Measurements from ENCODE around the gene DIPK2B. TPM values are rescaled to one million over a fixed set of nuclear protein-coding genes. Genes with fewer than 3 reads are reported as not detected.
A peak's percentile ranks its signal among the peaks of the same experiment; 100 is the strongest.

The DIPK2B gene
- total and polyA plus RNA-seq, 2 of the 13 experiments (the other 11 are each of a cell fraction or from before 2014, with no cell fraction given): not detected

GRCh38 chrX:45172890-45173289 lies 27.8 kb downstream of the DIPK2B start:
- Histone ChIP-seq H3K27ac (ENCODE audit: extremely low read length, insufficient read depth, low read length) (no peak overlapping the region), H2AFZ (ENCODE audit: low read length) (no peak overlapping the region), H3K4me2 (ENCODE audit: low read depth, low read length) (no peak overlapping the region), H3K9ac (ENCODE audit: insufficient read depth, low read depth, low read length) (no peak overlapping the region), H3K36me3 (replicated peaks in 1 of 2; ENCODE audit: control insufficient read depth in 1 of 2, insufficient read depth in 2 of 2, low read length in 2 of 2) (no peaks in the 10 kb centered on the region), H3K9me3 (ENCODE audit: low read length) (no peaks in the 10 kb centered on the region), H3K4me3 (replicated peaks in 1 of 3; ENCODE audit: insufficient read depth in 1 of 3, low read depth in 2 of 3, low read length in 3 of 3) (no peak overlapping the region), H3K79me2 (ENCODE audit: insufficient read depth, low read length) (no peaks in the 10 kb centered on the region), H4K20me1 (ENCODE audit: insufficient read depth, low read length) (no peaks in the 10 kb centered on the region), H3K27me3 (ENCODE audit: control insufficient read depth in 1 of 2, insufficient read depth in 2 of 2, low read length in 2 of 2) (no peaks in the 10 kb centered on the region), H3K4me1 (ENCODE audit: insufficient read depth, low read length) (no peaks in the 10 kb centered on the region)
- in situ Hi-C loops (cut with HindIII; ENCODE audit: extremely low pct_ligation_motif_present, low pct_unique_long_range_greater_than_20kb): no loop called here
- no CpG with 5 or more reads among the region's 1 CpG for WGBS (ENCODE audit: low lambda C conversion rate)
- no peak for FAIRE-seq
- ChIA-PET POLR2A (no interaction called here), CTCF (ENCODE audit: low intra/inter-chr PET ratio, low total read pairs) (no interaction called here)
- BruUV-seq (replicated peaks): no TSS peak
- TF ChIP-seq HNRNPLL (IDR thresholded peaks at IDR 0.05; ENCODE audit: low read depth, low read length, poor library complexity, severe bottlenecking): no peak
- peak in 1 of 2 experiments; percentile 39; a peak in 1 of 4 replicates for TF ChIP-seq ATF4 (CRISPR knock-in tag; IDR thresholded peaks at IDR 0.05)
- TF ChIP-seq, protein P1, sequence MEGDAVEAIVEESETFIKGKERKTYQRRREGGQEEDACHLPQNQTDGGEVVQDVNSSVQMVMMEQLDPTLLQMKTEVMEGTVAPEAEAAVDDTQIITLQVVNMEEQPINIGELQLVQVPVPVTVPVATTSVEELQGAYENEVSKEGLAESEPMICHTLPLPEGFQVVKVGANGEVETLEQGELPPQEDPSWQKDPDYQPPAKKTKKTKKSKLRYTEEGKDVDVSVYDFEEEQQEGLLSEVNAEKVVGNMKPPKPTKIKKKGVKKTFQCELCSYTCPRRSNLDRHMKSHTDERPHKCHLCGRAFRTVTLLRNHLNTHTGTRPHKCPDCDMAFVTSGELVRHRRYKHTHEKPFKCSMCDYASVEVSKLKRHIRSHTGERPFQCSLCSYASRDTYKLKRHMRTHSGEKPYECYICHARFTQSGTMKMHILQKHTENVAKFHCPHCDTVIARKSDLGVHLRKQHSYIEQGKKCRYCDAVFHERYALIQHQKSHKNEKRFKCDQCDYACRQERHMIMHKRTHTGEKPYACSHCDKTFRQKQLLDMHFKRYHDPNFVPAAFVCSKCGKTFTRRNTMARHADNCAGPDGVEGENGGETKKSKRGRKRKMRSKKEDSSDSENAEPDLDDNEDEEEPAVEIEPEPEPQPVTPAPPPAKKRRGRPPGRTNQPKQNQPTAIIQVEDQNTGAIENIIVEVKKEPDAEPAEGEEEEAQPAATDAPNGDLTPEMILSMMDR (CRISPR knock-in tag; IDR thresholded peaks at IDR 0.05): 0 out of 2 replicates have a peak, but pooled peaks have one; percentile 17
- no peak for TF ChIP-seq ZSCAN12 (CRISPR knock-in tag; IDR thresholded peaks at IDR 0.05)
- no peak for TF ChIP-seq PHF20 (CRISPR knock-in tag; IDR thresholded peaks at IDR 0.05)
- peak; percentile 69 for TF ChIP-seq FOSL2 (CRISPR knock-in tag; IDR thresholded peaks at IDR 0.05)
- TF ChIP-seq POGZ (CRISPR knock-in tag; IDR thresholded peaks at IDR 0.05): no peak
- peak; percentile 69; the same call in 1 of the 2 replicates for TF ChIP-seq CEBPB (IDR thresholded peaks at IDR 0.05; ENCODE audit: borderline replicate concordance, low read depth, low read length)
- TF ChIP-seq CEBPG (CRISPR knock-in tag; IDR thresholded peaks at IDR 0.05): peak; percentile 65
- peak; percentile 3 for DNase-seq (ENCODE audit: low spot score)
- intact Hi-C loops (cut with micrococcal nuclease; ENCODE audit: unreplicated experiment): no loop called here
- ATAC-seq: no peak; the same call in 2 of the 3 replicates
